KMS-11 (cell line): Measurements from ENCODE around the gene AKT3.

Source experiments
- H2AFZ ChIP-seq: fragments of 200-600 bp; sonication (generic); 2 replicates; pipeline ENCODE4 v1.6.1; 2016; ENCODE audit warnings: antibody characterized with exemption, mixed run types, low read depth
- H3K27ac ChIP-seq: fragments of 200-600 bp; sonication (generic); 2 replicates; pipeline ENCODE4 v1.6.1; 2016; ENCODE audit warnings: mild to moderate bottlenecking, mixed run types
- H3K27me3 ChIP-seq: fragments of 200-600 bp; sonication (generic); 2 replicates; pipeline ENCODE4 v1.6.1; 2017; ENCODE audit warnings: mild to moderate bottlenecking, low read depth, mixed run types, moderate library complexity; ENCODE audit not compliant: insufficient read depth
- H3K36me3 ChIP-seq: fragments of 200-600 bp; sonication (generic); 2 replicates; pipeline ENCODE4 v1.6.1; 2017; ENCODE audit warnings: mild to moderate bottlenecking, mixed run types; ENCODE audit not compliant: insufficient read depth
- H3K4me1 ChIP-seq: fragments of 200-600 bp; sonication (generic); 2 replicates; pipeline ENCODE4 v1.6.1; 2016; ENCODE audit warnings: mild to moderate bottlenecking, low read depth, mixed run types; ENCODE audit not compliant: poor library complexity, severe bottlenecking
- H3K4me2 ChIP-seq: fragments of 200-600 bp; sonication (generic); 2 replicates; pipeline ENCODE4 v1.7.0; 2016; ENCODE audit warnings: mild to moderate bottlenecking, mixed run types
- H3K4me3 ChIP-seq: fragments of 200-600 bp; sonication (generic); IDR thresholded peaks from 2 replicates; pipeline ENCODE4 v1.6.1; 2017; ENCODE audit warnings: low read depth, low read length, mixed read lengths; ENCODE audit not compliant: insufficient read depth
- H3K79me2 ChIP-seq: fragments of 200-600 bp; sonication (generic); 2 replicates; pipeline ENCODE4 v1.6.1; 2016; ENCODE audit warnings: low read depth, mixed run types; ENCODE audit not compliant: insufficient read depth
- H3K9ac ChIP-seq: fragments of 200-600 bp; sonication (generic); 2 replicates; pipeline ENCODE4 v1.6.1; 2016; ENCODE audit warnings: mild to moderate bottlenecking, mixed run types
- H4K20me1 ChIP-seq: fragments of 200-600 bp; sonication (generic); 2 replicates; pipeline ENCODE4 v1.6.1; 2016; ENCODE audit warnings: mild to moderate bottlenecking, mixed run types; ENCODE audit not compliant: insufficient read depth
- TF ChIP-seq, protein P1 (sequence below): fragments of 200-600 bp; sonication (generic); conservative IDR thresholded peaks from 2 replicates; pipeline ENCODE4 v1.6.1; 2017; ENCODE audit warnings: low read depth, mild to moderate bottlenecking, antibody characterized with exemption, low read length, moderate library complexity, mixed read lengths

The AKT3 gene

DNA sequence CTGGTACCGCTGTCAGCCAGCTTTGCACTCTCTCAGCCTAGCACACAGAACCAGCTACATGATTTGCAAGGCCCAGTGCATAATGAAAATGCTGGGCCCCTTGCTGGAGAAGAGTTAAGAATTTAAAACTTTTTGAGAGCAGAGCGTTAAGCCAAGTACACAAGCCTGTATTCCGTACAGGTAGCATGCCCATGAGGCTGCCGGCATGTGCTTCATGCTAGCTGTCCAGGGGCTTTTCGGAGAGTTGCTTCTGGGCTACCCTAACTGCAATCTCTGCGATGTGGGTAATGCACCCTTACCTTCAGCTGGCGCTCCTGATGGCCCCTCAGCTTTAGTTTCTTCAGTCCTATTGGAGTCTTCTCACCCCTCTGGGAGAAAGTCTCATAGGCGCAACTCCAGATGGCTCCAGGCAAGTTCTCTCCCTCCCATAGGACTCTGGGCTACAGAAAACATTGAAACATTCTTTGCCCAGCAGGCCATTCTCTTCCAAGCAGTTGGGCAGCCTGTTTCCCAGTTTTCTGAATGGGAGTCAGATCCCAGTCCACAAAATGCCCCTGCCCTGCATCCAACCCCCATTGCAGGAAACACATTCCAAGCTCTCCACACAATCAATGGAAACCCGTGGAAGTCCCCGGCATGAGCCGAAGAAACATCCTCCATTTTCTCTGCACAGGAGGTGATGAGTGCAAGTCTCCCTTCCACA lies 5.7 kb upstream of the AKT3 start:
- no peak overlapping the region for H3K9ac ChIP-seq
- H3K27me3 ChIP-seq = no peaks in the 10 kb centered on the region
- no peak overlapping the region for H3K4me3 ChIP-seq
- no peak overlapping the region for H3K27ac ChIP-seq
- H3K4me2 ChIP-seq = no peak overlapping the region
- H3K4me1 ChIP-seq = peaks cover 15% of the 10 kb centered on the region
- H3K79me2 ChIP-seq = 0 out of 2 replicates have a peak, but pooled peaks cover 7% of the 10 kb centered on the region
- H3K36me3 ChIP-seq = no peaks in the 10 kb centered on the region
- H2AFZ ChIP-seq = no peak overlapping the region
- no peaks in the 10 kb centered on the region for H4K20me1 ChIP-seq
- TF ChIP-seq, protein P1, sequence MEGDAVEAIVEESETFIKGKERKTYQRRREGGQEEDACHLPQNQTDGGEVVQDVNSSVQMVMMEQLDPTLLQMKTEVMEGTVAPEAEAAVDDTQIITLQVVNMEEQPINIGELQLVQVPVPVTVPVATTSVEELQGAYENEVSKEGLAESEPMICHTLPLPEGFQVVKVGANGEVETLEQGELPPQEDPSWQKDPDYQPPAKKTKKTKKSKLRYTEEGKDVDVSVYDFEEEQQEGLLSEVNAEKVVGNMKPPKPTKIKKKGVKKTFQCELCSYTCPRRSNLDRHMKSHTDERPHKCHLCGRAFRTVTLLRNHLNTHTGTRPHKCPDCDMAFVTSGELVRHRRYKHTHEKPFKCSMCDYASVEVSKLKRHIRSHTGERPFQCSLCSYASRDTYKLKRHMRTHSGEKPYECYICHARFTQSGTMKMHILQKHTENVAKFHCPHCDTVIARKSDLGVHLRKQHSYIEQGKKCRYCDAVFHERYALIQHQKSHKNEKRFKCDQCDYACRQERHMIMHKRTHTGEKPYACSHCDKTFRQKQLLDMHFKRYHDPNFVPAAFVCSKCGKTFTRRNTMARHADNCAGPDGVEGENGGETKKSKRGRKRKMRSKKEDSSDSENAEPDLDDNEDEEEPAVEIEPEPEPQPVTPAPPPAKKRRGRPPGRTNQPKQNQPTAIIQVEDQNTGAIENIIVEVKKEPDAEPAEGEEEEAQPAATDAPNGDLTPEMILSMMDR = no peak

DNA sequence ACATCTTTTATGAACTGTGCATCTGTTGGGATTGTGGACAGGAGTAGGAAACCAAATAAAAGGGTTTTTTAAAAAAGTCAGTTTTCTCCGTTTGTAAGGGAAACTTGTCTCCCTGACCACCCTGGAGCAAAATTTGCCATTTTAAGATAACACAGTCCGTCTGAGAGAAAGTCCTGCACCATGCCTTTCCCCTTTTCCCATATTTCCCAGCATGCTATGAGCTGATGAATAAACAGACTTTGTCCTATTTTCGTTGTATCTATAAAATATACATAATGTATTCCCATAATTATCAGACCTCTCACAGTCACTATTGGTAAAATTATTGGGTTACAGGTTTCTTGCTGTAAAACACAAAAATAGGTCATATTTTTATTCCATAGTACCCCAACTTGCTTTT lies 1.7 kb upstream of the AKT3 start:
- TF ChIP-seq, protein P1 = no peak
- Histone ChIP-seq H3K4me1 (peaks cover 34% of the 10 kb centered on the region), H3K4me3 (peak overlapping the region; percentile 68), H3K27me3 (no peaks in the 10 kb centered on the region), H3K9ac (peak overlapping the region; percentile 98), H3K4me2 (peak overlapping the region; percentile 78), H3K36me3 (no peaks in the 10 kb centered on the region), H4K20me1 (no peaks in the 10 kb centered on the region), H3K27ac (peak overlapping the region; percentile 97), H3K79me2 (peaks cover 28% of the 10 kb centered on the region; the same call in 1 of the 2 replicates), H2AFZ (peak overlapping the region; percentile 71)

DNA sequence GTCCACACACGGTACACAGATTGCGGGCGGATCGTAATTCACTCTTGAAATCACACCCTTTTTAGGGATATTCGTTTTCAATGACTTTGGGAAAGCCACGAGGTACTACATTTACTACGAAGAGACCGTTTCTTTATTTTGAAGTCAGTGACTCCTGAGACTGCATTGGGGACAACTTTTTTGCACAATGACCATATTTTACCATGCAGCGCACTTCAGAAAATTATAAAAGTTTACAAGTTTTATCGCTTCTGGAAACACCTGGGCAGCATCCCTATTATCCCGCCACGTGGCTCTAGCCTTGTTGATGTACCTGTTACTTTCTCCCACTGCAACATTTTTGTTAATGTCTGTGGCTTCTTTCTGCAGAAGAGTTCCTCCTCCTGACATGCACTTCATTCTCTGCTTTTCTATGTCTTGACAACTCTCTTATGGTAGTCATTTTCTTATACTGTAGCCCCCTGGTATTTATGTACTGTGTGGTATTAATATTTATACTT lies 1.3 kb upstream of the AKT3 start:
- H2AFZ ChIP-seq = peak overlapping the region; percentile 71
- no peaks in the 10 kb centered on the region for H4K20me1 ChIP-seq
- TF ChIP-seq, protein P1 = no peak
- no peaks in the 10 kb centered on the region for H3K36me3 ChIP-seq
- H3K9ac ChIP-seq = peak overlapping the region; percentile 98
- H3K4me2 ChIP-seq = peak overlapping the region; percentile 78
- H3K4me1 ChIP-seq = peaks cover 38% of the 10 kb centered on the region
- peaks cover 32% of the 10 kb centered on the region; the same call in 1 of the 2 replicates for H3K79me2 ChIP-seq
- peak overlapping the region; percentile 89 for H3K4me3 ChIP-seq
- H3K27me3 ChIP-seq = no peaks in the 10 kb centered on the region
- peak overlapping the region; percentile 97 for H3K27ac ChIP-seq

DNA sequence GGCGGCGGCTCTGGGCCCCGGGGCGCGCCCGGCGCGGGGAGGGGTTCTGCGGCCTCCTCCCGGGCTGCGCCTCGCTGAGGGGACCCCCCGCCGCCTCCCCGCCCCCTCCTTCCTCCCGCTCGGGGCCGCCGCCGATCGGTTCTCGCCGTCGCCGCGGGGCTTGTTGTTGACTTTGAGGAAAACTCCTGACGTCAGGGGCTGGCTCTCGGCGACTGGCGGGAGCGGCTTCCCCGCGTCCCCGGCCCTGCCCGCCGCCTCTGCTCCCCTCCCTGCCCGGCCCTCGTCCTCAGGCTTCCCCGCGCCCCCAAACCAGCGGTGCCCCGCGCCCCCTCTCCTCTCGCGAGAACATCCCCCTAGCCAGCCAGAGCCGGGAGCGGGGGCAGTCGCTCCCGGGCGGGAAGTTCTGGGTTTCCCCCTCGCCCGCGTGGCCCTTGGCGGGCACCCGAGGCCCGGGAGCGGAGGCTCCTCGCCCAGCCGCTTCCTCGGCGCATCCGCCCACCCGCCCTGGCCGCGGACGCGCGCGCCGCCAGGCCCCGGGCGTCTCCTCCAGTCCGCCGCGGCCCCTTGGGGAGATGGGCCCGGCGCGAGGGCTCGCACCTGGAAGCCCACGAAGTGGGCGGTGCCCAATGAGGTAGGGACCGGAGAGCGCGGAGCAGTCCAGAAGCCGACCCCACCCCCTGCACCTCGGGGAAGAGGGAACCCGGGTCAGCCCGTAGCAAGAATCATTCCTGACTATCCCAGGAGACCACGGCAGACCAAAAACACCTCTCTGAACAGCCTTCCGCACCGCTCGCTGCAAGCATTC lies 611 bp upstream of the AKT3 start:
- Histone ChIP-seq H4K20me1 (no peaks in the 10 kb centered on the region), H3K27me3 (no peaks in the 10 kb centered on the region), H3K4me2 (peak overlapping the region; percentile 78; the same call in 1 of the 2 replicates), H3K4me1 (peaks cover 40% of the 10 kb centered on the region), H3K9ac (peak overlapping the region; percentile 98), H3K27ac (peak overlapping the region; percentile 97), H3K79me2 (peaks cover 36% of the 10 kb centered on the region; the same call in 1 of the 2 replicates), H2AFZ (peak overlapping the region; percentile 71), H3K4me3 (peak overlapping the region; percentile 89), H3K36me3 (no peaks in the 10 kb centered on the region)
- TF ChIP-seq, protein P1 = no peak
